Skeletal muscle tissue (tissue), 2 donors: ENCODE results near the gene GPR82. TPM values are rescaled to one million over a fixed set of nuclear protein-coding genes. Genes with fewer than 3 reads are reported as not detected.

Experiments
- small RNA-seq: library from RNA; depleted of rRNA; stranded (forward); fragments of <200 nt; gene quantifications from one replicate; pipeline ENCODE3, GENCODE V24; 2014
- total RNA-seq: library from RNA; depleted of rRNA; stranded (reverse); fragments of >200 nt; gene quantifications from one replicate; pipeline ENCODE4 v1.2.3, GENCODE V29; 2014

Gene GPR82
- total RNA-seq, 1 donor from 2014 or later: not detected

Small RNA genes within 50 kb of the gene (small RNA-seq; reads per million reads assigned to genes)
- gene RN7SL144P: not detected

Other genes with a start within 250 kb of the GPR82 start
- gene GPR34, start 35.2 kb upstream of the GPR82 start, total RNA-seq: 13.6 TPM
- 31.3 TPM for gene CASK, start 199.4 kb downstream of the GPR82 start, total RNA-seq